Esophagus squamous epithelium (tissue), 4 donors: ENCODE data around the gene CAMK2G.

ENCODE experiments used
- POLR2A ChIP-seq, 4 donors: fragments of 450-650 bp; IDR thresholded peaks; one replicate each; pipeline ENCODE4 v1.6.1; 2017; ENCODE audit warnings: antibody characterized with exemption in 4 of 4, mild to moderate bottlenecking in 4 of 4, moderate library complexity in 3 of 4
- TF ChIP-seq, protein P1 (sequence below), 6 experiments: fragments of 450-650 bp in 4 of 6; fragments of 200-600 bp in 2 of 6; sonication (generic) in 2 of 6; IDR thresholded peaks; one replicate each; pipeline ENCODE4 v1.5.1; 2016 to 2019; ENCODE audit warnings: antibody characterized with exemption in 6 of 6, mild to moderate bottlenecking in 4 of 6, moderate library complexity in 4 of 6

DNA sequence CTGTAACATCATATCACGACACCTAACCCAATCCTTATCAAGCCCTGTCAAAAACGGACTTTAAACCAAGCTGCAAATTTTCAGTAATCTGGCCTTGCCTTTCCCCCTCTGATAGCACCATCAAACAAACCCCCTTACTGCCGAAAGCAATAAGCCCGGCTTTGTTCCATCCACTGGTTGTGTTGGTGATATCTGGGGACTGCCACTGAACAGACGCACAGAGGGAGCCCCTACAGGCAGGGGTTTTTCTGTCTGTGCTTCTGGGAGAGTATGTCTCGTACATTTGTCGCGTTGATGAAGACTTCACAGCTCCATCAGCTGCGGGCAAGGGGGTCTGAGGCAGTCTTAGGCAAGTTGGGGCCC is 36.0 kb upstream of the CAMK2G start:
- TF ChIP-seq, protein P1, sequence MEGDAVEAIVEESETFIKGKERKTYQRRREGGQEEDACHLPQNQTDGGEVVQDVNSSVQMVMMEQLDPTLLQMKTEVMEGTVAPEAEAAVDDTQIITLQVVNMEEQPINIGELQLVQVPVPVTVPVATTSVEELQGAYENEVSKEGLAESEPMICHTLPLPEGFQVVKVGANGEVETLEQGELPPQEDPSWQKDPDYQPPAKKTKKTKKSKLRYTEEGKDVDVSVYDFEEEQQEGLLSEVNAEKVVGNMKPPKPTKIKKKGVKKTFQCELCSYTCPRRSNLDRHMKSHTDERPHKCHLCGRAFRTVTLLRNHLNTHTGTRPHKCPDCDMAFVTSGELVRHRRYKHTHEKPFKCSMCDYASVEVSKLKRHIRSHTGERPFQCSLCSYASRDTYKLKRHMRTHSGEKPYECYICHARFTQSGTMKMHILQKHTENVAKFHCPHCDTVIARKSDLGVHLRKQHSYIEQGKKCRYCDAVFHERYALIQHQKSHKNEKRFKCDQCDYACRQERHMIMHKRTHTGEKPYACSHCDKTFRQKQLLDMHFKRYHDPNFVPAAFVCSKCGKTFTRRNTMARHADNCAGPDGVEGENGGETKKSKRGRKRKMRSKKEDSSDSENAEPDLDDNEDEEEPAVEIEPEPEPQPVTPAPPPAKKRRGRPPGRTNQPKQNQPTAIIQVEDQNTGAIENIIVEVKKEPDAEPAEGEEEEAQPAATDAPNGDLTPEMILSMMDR (IDR thresholded peaks at IDR 0.05) = no peak
- TF ChIP-seq POLR2A (IDR thresholded peaks at IDR 0.05) = no peak
